Common myeloid progenitor, CD34-positive (primary cell): ENCODE results near the gene RCOR1. TPM values are rescaled to one million over a fixed set of nuclear protein-coding genes. Genes with fewer than 3 reads are reported as not detected.
A peak's percentile ranks its signal among the peaks of the same experiment; 100 is the strongest.
"Not testable (repeated sequence)": the region's sequence is repeated elsewhere in the genome, so short reads cannot be mapped to it uniquely, and the experiment has no call there.

ENCODE experiments used
- CTCF ChIA-PET: fragments of 350-600 bp; sonication (Branson Sonifier 250); formaldehyde crosslinking; loops from one replicate; lab custom pipeline; 2021; ENCODE audit warnings: antibody characterized with exemption; lab: Charles Lee
- POLR2A ChIA-PET: fragments of 350-600 bp; sonication (Branson Sonifier 250); formaldehyde crosslinking; loops from one replicate; lab custom pipeline; 2021; ENCODE audit warnings: antibody characterized with exemption; lab: Charles Lee
- DNase-seq, 3 donors: peaks; one replicate each; pipeline versions ENCODE4 v3.0.0 to v3.0.0-alpha.2; 2013
- H3K27ac ChIP-seq, 2 experiments: 1 replicate in 1 of 2; 2 replicates in 1 of 2; pipeline ENCODE4 v1.7.0; 2013; ENCODE audit warnings: inconsistent platforms in 2 of 2, low read length in 2 of 2, mild to moderate bottlenecking in 2 of 2, low read depth in 1 of 2, moderate library complexity in 1 of 2; ENCODE audit not compliant: severe bottlenecking in 2 of 2, insufficient read depth in 1 of 2, poor library complexity in 1 of 2
- H3K27me3 ChIP-seq, 5 experiments: replicated peaks in 2 of 5; 1 replicate in 3 of 5; 2 replicates in 2 of 5; pipeline versions ENCODE4 v1.6.1 to v1.7.0; 2013; ENCODE audit warnings: low read length in 4 of 5, mild to moderate bottlenecking in 2 of 5, moderate library complexity in 2 of 5, inconsistent platforms in 1 of 5; ENCODE audit not compliant: insufficient read depth in 5 of 5, control insufficient read depth in 4 of 5
- H3K36me3 ChIP-seq, 4 experiments: 1 replicate in 2 of 4; 2 replicates in 2 of 4; pipeline versions ENCODE4 v1.6.1 to v1.7.0; 2013; ENCODE audit warnings: low read length in 3 of 4, control low read depth in 1 of 4, mild to moderate bottlenecking in 1 of 4; ENCODE audit not compliant: control insufficient read depth in 4 of 4, insufficient read depth in 4 of 4
- H3K4me1 ChIP-seq, 4 experiments: 1 replicate in 3 of 4; 2 replicates in 1 of 4; pipeline versions ENCODE4 v1.6.1 to v1.7.1; 2013; ENCODE audit warnings: low read length in 3 of 4, mild to moderate bottlenecking in 3 of 4, control low read depth in 1 of 4, inconsistent platforms in 1 of 4, moderate library complexity in 1 of 4; ENCODE audit not compliant: control insufficient read depth in 4 of 4, insufficient read depth in 4 of 4; ENCODE audit errors: control extremely low read depth in 1 of 4
- H3K4me3 ChIP-seq, 7 experiments: 1 replicate in 4 of 7; 2 replicates in 3 of 7; pipeline versions ENCODE4 v1.5.1 to v1.7.0; 2013; ENCODE audit warnings: mild to moderate bottlenecking in 7 of 7, low read length in 6 of 7, moderate library complexity in 6 of 7, inconsistent platforms in 2 of 7, low read depth in 2 of 7, control low read depth in 1 of 7; ENCODE audit not compliant: insufficient read depth in 4 of 7, control insufficient read depth in 1 of 7; ENCODE audit errors: extremely low read depth in 1 of 7
- H3K9me3 ChIP-seq, 5 experiments: 1 replicate in 4 of 5; 2 replicates in 1 of 5; pipeline versions ENCODE4 v1.6.1 to v1.7.1; 2013; ENCODE audit warnings: low read length in 4 of 5, mild to moderate bottlenecking in 2 of 5, inconsistent platforms in 1 of 5, low read depth in 1 of 5, moderate library complexity in 1 of 5; ENCODE audit not compliant: control insufficient read depth in 4 of 5, insufficient read depth in 2 of 5; ENCODE audit errors: control extremely low read depth in 1 of 5
- WGBS: methylation state at CpG from one replicate; pipeline ENCODE4 v1.1.5; 2013; ENCODE audit not compliant: insufficient coverage; 5-methylcytosine and 5-hydroxymethylcytosine counted together
- polyA plus RNA-seq: library from polyadenylated mRNA; unstranded; fragments of 120-200 nt; gene quantifications from one replicate; pipeline ENCODE4 v1.2.1, GENCODE V29; 2013

The RCOR1 gene
- 20.6 TPM for polyA plus RNA-seq

GRCh38 chr14:102591944-102592762 lies at the start of gene RCOR1:
TSS of gene RCOR1 (plus strand) at chr14:102592649. CDS start at chr14:102592887, 238 bp downstream.
- ChIA-PET CTCF (interaction anchor here (1.2 kb wide), 2 partner anchors 11 to 29 kb away, joined by 3 to 4 read pairs; no protein-coding TSS in a partner anchor), POLR2A (interaction anchor here (0.6 to 1.3 kb wide), 4 partner anchors 20 to 55 kb away, joined by 3 to 4 read pairs (median 4); no protein-coding TSS in a partner anchor)
- WGBS, result under 1% methylated on average over 35 of the region's 96 CpGs
- peaks cover 7 to 25% (median 16%) of the 10 kb centered on the region in 4 experiments for H3K4me1 ChIP-seq
- DNase-seq, result peak; percentile 98 to 99 (median 99)
- no peaks in the 10 kb centered on the region for H3K9me3 ChIP-seq
- H3K36me3 ChIP-seq, result no peaks in the 10 kb centered on the region
- H3K27me3 ChIP-seq, result no peaks in the 10 kb centered on the region
- peak within 1 kb of the TSS; percentile 89 to 95 for H3K27ac ChIP-seq
- H3K4me3 ChIP-seq, result peak within 1 kb of the TSS; percentile 65 to 95 (median 84)

GRCh38 chr14:102544046-102544746 lies 48.3 kb upstream of the RCOR1 start:
- 16% methylated on average over 26 of the region's 43 CpGs for WGBS
- H3K4me3 ChIP-seq, result peak overlapping the region in 1 of 7 experiments; percentile 43
- H3K36me3 ChIP-seq, result no peaks in the 10 kb centered on the region
- POLR2A ChIA-PET, result no interaction called here
- no peak overlapping the region for H3K27ac ChIP-seq
- DNase-seq, result no peak
- peaks cover 0 to 4% (median 0%) of the 10 kb centered on the region in 5 experiments for H3K9me3 ChIP-seq
- H3K27me3 ChIP-seq, result peaks cover 0 to 40% (median 16%) of the 10 kb centered on the region in 5 experiments
- H3K4me1 ChIP-seq, result peaks cover 0 to 19% (median 10%) of the 10 kb centered on the region in 4 experiments
- CTCF ChIA-PET, result no interaction called here

- Histone ChIP-seq H3K36me3 (no peaks in the 10 kb centered on the region), H3K27me3 (peaks cover 0 to 40% (median 16%) of the 10 kb centered on the region in 5 experiments), H3K27ac (no peak overlapping the region), H3K4me3 (peak overlapping the region in 3 of 7 experiments; percentile 43 to 57 (median 45)), H3K9me3 (peaks cover 0 to 4% (median 0%) of the 10 kb centered on the region in 5 experiments), H3K4me1 (peaks cover 0 to 15% (median 7%) of the 10 kb centered on the region in 4 experiments)
- ChIA-PET POLR2A (no interaction called here), CTCF (no interaction called here)
- WGBS, result 6% methylated on average over 37 of the region's 66 CpGs
- DNase-seq, result peak in 2 of 3 donors; percentile 19 to 42
These were observed 47.5 kb upstream of the RCOR1 start for GRCh38 chr14:102544747-102545460.

GRCh38 chr14:102545461-102546265 lies 46.8 kb upstream of the RCOR1 start:
- no peak for DNase-seq
- peaks cover 0 to 40% (median 16%) of the 10 kb centered on the region in 5 experiments for H3K27me3 ChIP-seq
- 78% methylated on average over 25 of the region's 29 CpGs for WGBS
- CTCF ChIA-PET, result no interaction called here
- H3K27ac ChIP-seq, result no peak overlapping the region
- peaks cover 0 to 10% (median 5%) of the 10 kb centered on the region in 4 experiments for H3K4me1 ChIP-seq
- POLR2A ChIA-PET, result no interaction called here
- H3K36me3 ChIP-seq, result no peaks in the 10 kb centered on the region
- no peak overlapping the region for H3K4me3 ChIP-seq
- peaks cover 0 to 4% (median 0%) of the 10 kb centered on the region in 5 experiments for H3K9me3 ChIP-seq

GRCh38 chr14:102548616-102549240 lies 43.7 kb upstream of the RCOR1 start:
- 83% methylated on average over 2 of the region's 3 CpGs for whole genome bisulfite sequencing
- ChIA-PET POLR2A (no interaction called here), CTCF (interaction anchor here (1.7 to 2.2 kb wide), 2 partner anchors 12 to 24 kb away, joined by 6 read pairs; no protein-coding TSS in a partner anchor)
- Histone ChIP-seq H3K27ac (no peak overlapping the region), H3K9me3 (peaks cover 0 to 4% (median 0%) of the 10 kb centered on the region in 5 experiments), H3K27me3 (peaks cover 0 to 30% (median 16%) of the 10 kb centered on the region in 5 experiments), H3K4me3 (no peak overlapping the region), H3K36me3 (no peaks in the 10 kb centered on the region), H3K4me1 (peaks cover 0 to 10% (median 9%) of the 10 kb centered on the region in 4 experiments)
- DNase-seq, result no peak

GRCh38 chr14:102550927-102551401 lies 41.5 kb upstream of the RCOR1 start:
- CTCF ChIA-PET, H3K36me3 ChIP-seq, DNase-seq, H3K27me3 ChIP-seq, H3K4me1 ChIP-seq, POLR2A ChIA-PET, H3K4me3 ChIP-seq, H3K9me3 ChIP-seq: not testable (repeated sequence)
- H3K27ac ChIP-seq, result peak overlapping the region in 1 of 2 experiments; percentile 14
- WGBS, result 100% methylated on average over 2 of the region's 3 CpGs
